Loucy (cell line): ENCODE measurements around the gene HPSE.
"Not testable (repeated sequence)": the region's sequence is repeated elsewhere in the genome, so short reads cannot be mapped to it uniquely, and the experiment has no call there.

Experiments
- EZH2phosphoT487 ChIP-seq: fragments of 200-600 bp; IDR thresholded peaks from 2 replicates; pipeline ENCODE4 v1.6.1; 2018; ENCODE audit warnings: antibody characterized with exemption, mild to moderate bottlenecking, moderate library complexity, borderline replicate concordance
- TF ChIP-seq, protein P1 (sequence below): fragments of 200-600 bp; sonication (generic); conservative IDR thresholded peaks from 2 replicates; pipeline ENCODE4 v1.5.1; 2014; ENCODE audit warnings: mild to moderate bottlenecking, antibody characterized with exemption, low read length

DNA sequence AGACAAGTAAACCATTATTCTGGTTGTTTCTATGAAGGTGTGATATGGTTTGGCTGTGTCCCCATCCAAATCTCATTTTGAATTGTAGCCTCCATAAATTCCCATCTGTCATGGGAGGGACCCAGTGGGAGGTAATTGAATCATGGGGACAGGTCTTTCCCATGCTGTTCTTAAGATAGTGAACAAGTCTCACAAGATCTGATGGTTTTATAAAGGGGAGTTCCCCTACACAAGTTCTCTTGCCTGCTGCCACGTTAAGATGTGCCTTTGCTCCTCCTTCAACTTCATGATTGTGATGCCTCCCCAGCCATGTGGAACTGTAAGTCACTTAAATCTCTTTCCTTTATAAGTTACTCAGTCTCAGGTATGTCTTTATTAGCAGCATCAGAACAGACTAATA lies 46.3 kb downstream of the HPSE start:
- TF ChIP-seq, protein P1, sequence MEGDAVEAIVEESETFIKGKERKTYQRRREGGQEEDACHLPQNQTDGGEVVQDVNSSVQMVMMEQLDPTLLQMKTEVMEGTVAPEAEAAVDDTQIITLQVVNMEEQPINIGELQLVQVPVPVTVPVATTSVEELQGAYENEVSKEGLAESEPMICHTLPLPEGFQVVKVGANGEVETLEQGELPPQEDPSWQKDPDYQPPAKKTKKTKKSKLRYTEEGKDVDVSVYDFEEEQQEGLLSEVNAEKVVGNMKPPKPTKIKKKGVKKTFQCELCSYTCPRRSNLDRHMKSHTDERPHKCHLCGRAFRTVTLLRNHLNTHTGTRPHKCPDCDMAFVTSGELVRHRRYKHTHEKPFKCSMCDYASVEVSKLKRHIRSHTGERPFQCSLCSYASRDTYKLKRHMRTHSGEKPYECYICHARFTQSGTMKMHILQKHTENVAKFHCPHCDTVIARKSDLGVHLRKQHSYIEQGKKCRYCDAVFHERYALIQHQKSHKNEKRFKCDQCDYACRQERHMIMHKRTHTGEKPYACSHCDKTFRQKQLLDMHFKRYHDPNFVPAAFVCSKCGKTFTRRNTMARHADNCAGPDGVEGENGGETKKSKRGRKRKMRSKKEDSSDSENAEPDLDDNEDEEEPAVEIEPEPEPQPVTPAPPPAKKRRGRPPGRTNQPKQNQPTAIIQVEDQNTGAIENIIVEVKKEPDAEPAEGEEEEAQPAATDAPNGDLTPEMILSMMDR = not testable (repeated sequence)
- TF ChIP-seq EZH2phosphoT487 = not testable (repeated sequence)
